GM12873 (cell line): Measurements from ENCODE around the gene GJD4.
A peak's percentile ranks its signal among the peaks of the same experiment; 100 is the strongest.

Experiments used
- CTCF ChIP-seq: IDR thresholded peaks from 2 replicates; pipeline ENCODE4 v1.5.1; 2012; ENCODE audit warnings: low read depth, mild to moderate bottlenecking, moderate library complexity, low read length, control low read depth; ENCODE audit not compliant: insufficient read depth; ENCODE audit errors: missing control alignments

The GJD4 gene

DNA sequence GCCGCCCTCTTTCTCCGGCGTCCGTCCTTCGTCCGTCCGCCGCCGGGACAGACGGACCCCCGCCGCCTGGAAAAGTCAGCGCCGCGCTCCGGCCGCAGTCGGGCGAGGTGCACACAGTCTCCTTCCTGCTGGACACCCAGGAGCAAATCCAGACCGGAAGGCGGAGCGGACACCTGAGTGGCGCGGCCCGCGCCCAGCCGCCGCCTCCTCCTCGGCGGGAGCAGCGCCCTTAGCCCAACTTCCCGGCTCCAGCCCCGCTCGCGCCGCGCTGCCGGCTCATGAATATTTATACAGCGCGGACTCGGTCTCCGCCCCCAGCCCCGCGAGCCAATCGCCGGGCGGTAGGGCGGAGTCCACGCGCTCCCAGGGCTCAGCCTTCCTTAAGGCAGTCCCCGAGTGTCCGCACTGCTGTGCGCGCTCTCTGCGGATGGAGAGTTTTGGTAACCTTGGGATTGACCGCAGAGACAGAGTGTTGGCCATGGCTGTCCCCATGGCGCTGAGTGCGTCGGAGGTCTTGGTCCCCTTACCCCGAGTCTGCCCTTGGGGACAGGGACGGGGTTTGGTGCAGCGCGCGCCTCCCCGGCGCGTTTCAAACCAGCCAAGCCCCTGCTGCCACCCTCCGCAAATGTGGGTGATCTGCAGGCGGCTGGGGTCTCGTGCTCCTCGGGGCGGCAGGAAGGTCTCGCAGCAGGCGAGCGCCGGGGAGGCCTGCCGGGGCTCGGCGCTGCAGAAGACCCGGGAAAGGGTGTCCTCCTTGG is 37.1 kb downstream of the GJD4 start, which contains the start of gene FZD8:
TSS of gene FZD8 (minus strand) at position 262 of the 758 bp plus-strand sequence. CDS start 867 bp downstream, outside the sequence.
- TF ChIP-seq CTCF: peak; percentile 26

GRCh38 chr10:35642793-35643114 is 37.6 kb downstream of the GJD4 start:
- TF ChIP-seq CTCF: no peak

DNA sequence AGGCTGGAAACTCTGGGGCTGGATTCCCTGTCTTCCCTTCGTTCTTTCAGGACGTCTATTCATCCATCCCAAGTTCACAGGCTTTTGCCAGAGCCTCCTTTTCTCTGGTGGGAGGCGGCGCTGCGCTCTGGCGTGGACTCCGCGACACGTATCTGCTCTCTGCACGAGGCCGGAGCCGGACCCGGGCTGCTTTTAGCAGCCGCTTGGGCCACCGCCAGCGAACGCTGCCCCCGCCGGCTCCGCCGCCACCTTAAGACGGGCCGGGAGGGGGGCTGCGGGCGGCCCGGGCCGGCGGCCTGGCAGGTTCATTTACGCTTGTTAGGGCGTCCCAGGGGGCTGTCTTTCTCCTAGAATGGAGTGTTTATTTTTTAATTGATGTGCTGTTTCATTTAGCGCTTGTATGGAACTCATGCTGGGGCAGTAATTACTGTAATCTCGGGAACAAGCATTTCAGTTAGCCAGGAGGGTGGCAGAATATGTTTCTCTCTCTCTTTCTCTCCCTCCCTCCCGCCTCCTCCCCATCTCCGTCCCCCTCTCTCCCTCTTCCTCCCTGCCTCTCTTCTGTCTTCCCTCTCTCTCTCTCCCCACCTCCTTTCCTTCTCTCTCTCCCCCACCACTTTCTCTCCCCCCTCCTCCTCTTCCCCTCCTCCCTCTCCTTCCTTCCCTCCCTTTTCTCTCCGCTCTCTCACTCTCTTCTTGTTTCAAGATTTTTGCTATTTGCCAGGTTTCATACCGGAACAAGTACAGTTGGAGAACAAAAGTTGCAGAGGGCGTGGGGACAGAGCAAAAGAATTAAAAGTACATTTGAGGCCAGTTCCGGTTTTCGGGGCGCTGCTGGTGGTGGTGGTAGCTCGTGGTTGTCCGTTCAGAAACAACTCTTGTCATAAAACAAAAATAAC is 38.3 kb downstream of the GJD4 start:
- TF ChIP-seq CTCF: no peak

GRCh38 chr10:35644050-35644950 is 39.2 kb downstream of the GJD4 start:
- no peak for TF ChIP-seq CTCF

DNA sequence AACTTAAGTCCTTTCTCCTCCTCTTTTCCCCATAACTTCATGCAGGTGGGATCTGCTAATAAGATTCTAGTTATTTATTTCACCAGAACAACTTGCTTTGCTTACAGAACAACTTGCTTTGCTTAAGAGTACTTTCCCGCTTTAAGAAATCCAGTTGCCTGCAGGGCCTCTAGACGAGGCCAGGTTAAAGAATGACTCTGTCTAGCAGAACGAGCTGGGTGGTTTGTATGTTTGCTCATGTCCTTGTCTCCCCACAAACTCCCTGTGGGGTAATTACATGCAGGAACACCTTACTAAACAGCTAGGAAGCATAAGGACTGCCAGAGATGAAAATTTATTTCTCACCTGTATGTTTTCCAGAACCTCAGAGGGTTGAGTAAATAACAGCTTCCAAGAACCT is 45.8 kb downstream of the GJD4 start:
- TF ChIP-seq CTCF: no peak

DNA sequence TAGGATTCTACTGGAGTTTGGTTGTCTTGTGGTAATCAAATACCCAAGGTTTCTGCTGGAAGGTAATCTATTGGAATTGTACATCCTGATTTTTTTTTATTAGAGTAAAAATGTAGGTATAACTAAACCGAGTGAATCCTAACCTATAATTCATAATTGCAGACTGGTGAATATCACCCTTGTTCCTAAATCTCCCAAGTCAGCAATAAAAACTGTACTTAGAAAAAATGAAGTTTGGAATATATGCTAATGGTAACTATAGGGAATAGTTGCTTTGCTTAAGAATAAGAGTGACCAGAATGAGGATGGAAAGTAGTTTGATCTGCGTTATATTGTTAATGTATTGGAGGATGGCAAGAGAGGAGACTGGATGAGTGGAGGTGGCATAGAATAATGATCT is 47.7 kb downstream of the GJD4 start:
- no peak for TF ChIP-seq CTCF
